Stomach (tissue), 9 donors: Measurements from ENCODE around the gene FBXO36. TPM values are rescaled to one million over a fixed set of nuclear protein-coding genes. Genes with fewer than 3 reads are reported as not detected.

Experiments used
- DNase-seq, 2 donors: peaks; one replicate each; pipeline versions ENCODE4 v3.0.0 to v3.0.0-alpha.2; 2013 to 2019
- H3K27ac ChIP-seq, 5 donors: fragments of 200-600 bp in 4 of 5; sonication (generic) in 4 of 5; one replicate each; pipeline ENCODE4 v1.5.1; 2013 to 2019; ENCODE audit warnings: mild to moderate bottlenecking in 1 of 5, moderate library complexity in 1 of 5
- H3K27me3 ChIP-seq, 3 donors: fragments of 200-600 bp; sonication (generic); one replicate each; pipeline ENCODE4 v1.5.1; 2017 to 2019; ENCODE audit warnings: mixed run types in 1 of 3
- H3K36me3 ChIP-seq, 4 donors: fragments of 200-600 bp; sonication (generic); 1 replicate in 3 of 4; 2 replicates in 1 of 4; pipeline ENCODE4 v1.5.1; 2016 to 2019
- H3K4me1 ChIP-seq, 4 donors: fragments of 200-600 bp; sonication (generic); one replicate each; pipeline ENCODE4 v1.5.1; 2016 to 2019
- H3K4me3 ChIP-seq, 4 donors: fragments of 200-600 bp; sonication (generic) in 3 of 4; one replicate each; pipeline ENCODE4 v1.5.1; 2016 to 2019; ENCODE audit warnings: mild to moderate bottlenecking in 1 of 4
- H3K9me3 ChIP-seq, 4 donors: fragments of 200-600 bp; sonication (generic); one replicate each; pipeline ENCODE4 v1.5.1; 2016 to 2019
- CTCF ChIP-seq, 7 experiments: fragments of 450-650 bp in 4 of 7; fragments of 200-600 bp in 3 of 7; sonication (generic) in 3 of 7; IDR thresholded peaks; one replicate each; pipeline ENCODE4 v1.5.1; 2016 to 2019; ENCODE audit warnings: antibody characterized with exemption in 7 of 7, control low read depth in 2 of 7, mild to moderate bottlenecking in 1 of 7
- EP300 ChIP-seq: sonication (generic); formaldehyde crosslinking; IDR thresholded peaks from one replicate; pipeline ENCODE4 v1.6.1; 2017; ENCODE audit warnings: antibody characterized with exemption
- POLR2A ChIP-seq, 4 donors: fragments of 450-650 bp; IDR thresholded peaks; one replicate each; pipeline ENCODE4 v1.6.1; 2016; ENCODE audit warnings: antibody characterized with exemption in 4 of 4, control low read depth in 2 of 4, mild to moderate bottlenecking in 1 of 4, moderate library complexity in 1 of 4
- POLR2AphosphoS5 ChIP-seq, 3 donors: sonication (generic); formaldehyde crosslinking; IDR thresholded peaks; one replicate each; pipeline ENCODE4 v1.6.1; 2016; ENCODE audit warnings: antibody characterized with exemption in 3 of 3
- WGBS, 5 donors: extraction: QIAGEN DNeasy Blood & Tissue Kit in 3 of 5; methylation state at CpG; one replicate each; pipeline versions ENCODE4 v1.1.5 to v1.1.7; 2013 to 2018; 5-methylcytosine and 5-hydroxymethylcytosine counted together
- intact Hi-C: fragments of 100-400 bp; cut with DNase I; formaldehyde crosslinking; loops from one replicate; pipeline ENCODE4 v1.15.1; 2023; ENCODE audit warnings: low total_unique reads
- polyA plus RNA-seq, 3 donors: library from polyadenylated mRNA; stranded (reverse); fragments of 200-250 nt; gene quantifications; one replicate each; pipeline ENCODE4 v1.2.3, GENCODE V29; 2013
- total RNA-seq, 5 donors: library from RNA; depleted of rRNA; stranded (reverse); fragments of >200 nt; gene quantifications; one replicate each; pipeline versions ENCODE4 v1.1.0 to v1.2.3, GENCODE V29; 2014 to 2016
- donor health status: healthy with polysubstance abuse.
- donor health status: Bipolar disorder and iron deficiency.
- donor health status: healthy.

FBXO36 gene
- total and polyA plus RNA-seq, 8 donors, result 0.58 to 12.1 (median 1.2) TPM; not detected in 1

DNA sequence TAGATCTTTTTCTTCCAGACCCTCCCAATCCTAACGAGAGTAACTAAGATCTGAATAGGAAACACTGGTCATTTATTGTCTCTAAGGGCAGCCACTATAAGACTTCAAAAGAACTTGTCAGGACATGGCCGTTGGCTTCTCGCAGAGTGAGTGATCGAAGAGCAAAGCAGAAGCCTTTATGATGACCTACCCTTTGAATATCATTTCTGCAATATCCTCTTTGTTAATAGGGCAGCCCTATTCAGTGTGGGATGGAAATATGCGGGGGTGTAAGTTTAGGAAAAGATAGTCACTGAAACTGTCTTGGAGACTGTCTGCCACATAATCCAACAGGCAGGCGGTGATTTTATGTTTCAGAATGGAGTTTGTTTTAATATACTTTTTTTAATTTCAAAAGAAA is 70.9 kb downstream of the FBXO36 start:
- WGBS, 5 donors, result 88 to 98% (median 94%) methylated on average over 6 of the region's 6 CpGs
- intact Hi-C loops, result no loop called here
- Histone ChIP-seq H3K9me3 (no peaks in the 10 kb centered on the region), H3K27me3 (no peaks in the 10 kb centered on the region), H3K4me1 (no peaks in the 10 kb centered on the region), H3K27ac (no peak overlapping the region), H3K4me3 (no peak overlapping the region), H3K36me3 (no peaks in the 10 kb centered on the region)
- no peak for DNase-seq
- TF ChIP-seq POLR2A (IDR thresholded peaks at IDR 0.05) (no peak), POLR2AphosphoS5 (IDR thresholded peaks at IDR 0.05) (no peak)

GRCh38 chr2:229996320-229996719 is 74.0 kb downstream of the FBXO36 start:
- Histone ChIP-seq H3K27me3 (no peaks in the 10 kb centered on the region), H3K27ac (no peak overlapping the region), H3K9me3 (no peaks in the 10 kb centered on the region), H3K36me3 (no peaks in the 10 kb centered on the region), H3K4me1 (no peaks in the 10 kb centered on the region), H3K4me3 (no peak overlapping the region)
- TF ChIP-seq CTCF (IDR thresholded peaks at IDR 0.05) (no peak), EP300 (no peak), POLR2A (IDR thresholded peaks at IDR 0.05) (no peak), POLR2AphosphoS5 (IDR thresholded peaks at IDR 0.05) (no peak)
- no peak for DNase-seq
- WGBS, 5 donors, result 83 to 98% (median 95%) methylated on average over 4 of the region's 4 CpGs
- intact Hi-C loops, result no loop called here

GRCh38 chr2:229997565-229997964 is 75.3 kb downstream of the FBXO36 start:
- H3K27me3 ChIP-seq, result no peaks in the 10 kb centered on the region
- no peak overlapping the region for H3K27ac ChIP-seq
- 84 to 94% (median 90%) methylated on average over 3 of the region's 3 CpGs for WGBS, 5 donors
- TF ChIP-seq POLR2AphosphoS5 (IDR thresholded peaks at IDR 0.05), result no peak
- TF ChIP-seq POLR2A (IDR thresholded peaks at IDR 0.05), result no peak
- no peak for TF ChIP-seq EP300
- no peak for TF ChIP-seq CTCF (IDR thresholded peaks at IDR 0.05)
- H3K9me3 ChIP-seq, result no peaks in the 10 kb centered on the region
- no peaks in the 10 kb centered on the region for H3K4me1 ChIP-seq
- no peak for DNase-seq
- H3K4me3 ChIP-seq, result no peak overlapping the region
- H3K36me3 ChIP-seq, result no peaks in the 10 kb centered on the region
- intact Hi-C loops, result no loop called here

DNA sequence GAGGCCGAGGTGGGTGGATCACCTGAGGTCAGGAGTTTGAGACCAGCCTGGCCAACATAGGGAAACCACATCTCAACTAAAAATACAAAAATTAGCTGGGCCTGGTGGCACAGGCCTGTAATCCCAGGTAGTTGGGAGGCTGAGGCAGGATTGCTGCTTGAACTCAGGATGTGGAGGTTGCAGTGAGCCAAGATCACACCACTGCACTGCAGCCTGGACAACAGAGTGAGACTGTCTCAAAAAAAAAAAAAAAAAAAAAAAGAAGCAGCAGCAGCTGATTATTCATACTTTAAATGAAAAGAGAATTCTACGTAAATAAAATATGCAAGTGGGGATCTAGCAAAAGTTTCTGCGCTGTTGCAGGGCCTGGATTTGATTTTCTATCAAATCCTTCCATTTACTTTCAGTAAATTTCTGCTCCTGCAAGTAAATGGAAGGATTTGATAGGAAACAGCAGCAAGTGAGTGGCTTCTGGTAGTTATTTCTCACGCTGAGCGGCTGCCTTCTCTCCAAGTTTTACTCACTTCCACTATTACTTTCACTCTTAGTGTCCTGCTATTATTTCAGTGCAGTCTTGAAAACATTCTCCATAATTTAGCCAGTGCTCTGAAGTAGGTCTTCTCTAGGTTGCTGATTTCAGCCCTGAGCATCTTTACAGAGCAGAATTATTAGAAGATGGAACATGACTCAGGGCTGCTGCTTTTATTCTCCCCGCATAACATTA is 78.0 kb downstream of the FBXO36 start:
- TF ChIP-seq POLR2AphosphoS5 (IDR thresholded peaks at IDR 0.05) (no peak), CTCF (IDR thresholded peaks at IDR 0.05) (no peak), POLR2A (IDR thresholded peaks at IDR 0.05) (no peak), EP300 (no peak)
- intact Hi-C loops, result loop anchor here (10.0 kb wide), 1 partner anchor 165 kb away; no protein-coding TSS in a partner anchor
- no peak for DNase-seq
- WGBS, 5 donors, result 81 to 89% (median 83%) methylated on average over 6 of the region's 6 CpGs
- H3K9me3 ChIP-seq, result no peaks in the 10 kb centered on the region
- H3K4me3 ChIP-seq, result no peak overlapping the region
- no peak overlapping the region for H3K27ac ChIP-seq
- no peaks in the 10 kb centered on the region for H3K27me3 ChIP-seq
- H3K36me3 ChIP-seq, result no peaks in the 10 kb centered on the region
- no peaks in the 10 kb centered on the region for H3K4me1 ChIP-seq
